H1 (cell line): Measurements from ENCODE around the gene ADCK2. TPM values are rescaled to one million over a fixed set of nuclear protein-coding genes. Genes with fewer than 3 reads are reported as not detected.
"Not testable (repeated sequence)": the region's sequence is repeated elsewhere in the genome, so short reads cannot be mapped to it uniquely, and the experiment has no call there.

Experiments
- CTCF ChIA-PET: fragments of 300-600 bp; sonication (Branson Sonifier 250); formaldehyde crosslinking; loops from one replicate; lab custom pipeline; 2021; ENCODE audit not compliant: partially characterized antibody; lab: Charles Lee
- POLR2A ChIA-PET: fragments of 300-600 bp; sonication (Branson Sonifier 250); formaldehyde crosslinking; loops from one replicate; lab custom pipeline; 2021; ENCODE audit warnings: inconsistent platforms; ENCODE audit not compliant: partially characterized antibody; lab: Charles Lee
- DNase-seq, 2 experiments: peaks; one replicate each; pipeline versions ENCODE4 v3.0.0 to v3.0.0-alpha.2; 2010 to 2022; ENCODE audit warnings: low spot score in 2 of 2, low read depth in 1 of 2, mixed read lengths in 1 of 2
- FAIRE-seq: peaks from 2 replicates; lab custom pipeline; 2011; peaks lifted over from hg19 to GRCh38; lab: Jason Lieb, UNC
- H2AFZ ChIP-seq: 2 replicates; pipeline ENCODE4 v1.8.1; 2012; ENCODE audit warnings: low read length, inconsistent platforms
- H2AK5ac ChIP-seq: 2 replicates; pipeline ENCODE4 v1.6.1; 2013; ENCODE audit warnings: low read depth, low read length
- H2BK120ac ChIP-seq: replicated peaks from 2 replicates; pipeline ENCODE3; 2013; ENCODE audit warnings: low read depth, low read length, inconsistent platforms
- H2BK12ac ChIP-seq: 2 replicates; pipeline ENCODE4 v1.6.1; 2013; ENCODE audit warnings: low read depth, low read length
- H2BK15ac ChIP-seq: 2 replicates; pipeline ENCODE4 v1.6.1; 2013; ENCODE audit warnings: low read length
- H2BK20ac ChIP-seq: 2 replicates; pipeline ENCODE4 v1.6.1; 2013; ENCODE audit warnings: low read length
- H2BK5ac ChIP-seq: 2 replicates; pipeline ENCODE4 v1.6.1; 2013; ENCODE audit warnings: low read depth, low read length
- H3K14ac ChIP-seq: 2 replicates; pipeline ENCODE4 v1.6.1; 2013; ENCODE audit warnings: inconsistent platforms; ENCODE audit not compliant: insufficient read length
- H3K18ac ChIP-seq: 2 replicates; pipeline ENCODE4 v1.6.1; 2013; ENCODE audit warnings: low read length; ENCODE audit errors: extremely low read depth
- H3K23ac ChIP-seq: 2 replicates; pipeline ENCODE4 v1.6.1; 2013; ENCODE audit warnings: inconsistent platforms; ENCODE audit not compliant: insufficient read length
- H3K23me2 ChIP-seq: 2 replicates; pipeline ENCODE4 v1.6.1; 2013; ENCODE audit warnings: low read depth, low read length
- H3K27ac ChIP-seq: 2 replicates; pipeline ENCODE4 v1.6.1; 2011; ENCODE audit warnings: low read depth, low read length, inconsistent platforms
- H3K27me3 ChIP-seq, 4 experiments: replicated peaks in 1 of 4; 1 replicate in 1 of 4; 2 replicates in 3 of 4; pipeline versions ENCODE4 v1.6.1 to v1.8.1; 2011 to 2013; ENCODE audit warnings: low read length in 3 of 4, mild to moderate bottlenecking in 3 of 4, inconsistent platforms in 2 of 4, mixed read lengths in 2 of 4, moderate library complexity in 1 of 4; ENCODE audit not compliant: control insufficient read depth in 3 of 4, insufficient read depth in 3 of 4; ENCODE audit errors: extremely low read depth in 1 of 4
- H3K36me3 ChIP-seq, 4 experiments: 2 replicates each; pipeline versions ENCODE4 v1.6.1 to v1.8.1; 2011 to 2013; ENCODE audit warnings: mild to moderate bottlenecking in 4 of 4, low read length in 3 of 4, moderate library complexity in 2 of 4, control low read depth in 1 of 4, inconsistent platforms in 1 of 4; ENCODE audit not compliant: insufficient read depth in 4 of 4, control insufficient read depth in 2 of 4
- H3K4ac ChIP-seq: replicated peaks from 2 replicates; pipeline ENCODE3; 2013; ENCODE audit warnings: low read length, low read depth, mixed read lengths, inconsistent platforms; ENCODE audit not compliant: insufficient read length
- H3K4me1 ChIP-seq, 4 experiments: replicated peaks in 1 of 4; 1 replicate in 1 of 4; 2 replicates in 3 of 4; pipeline versions ENCODE4 v1.6.1 to v1.8.1; 2011 to 2013; ENCODE audit warnings: low read length in 3 of 4, inconsistent platforms in 2 of 4, mixed read lengths in 1 of 4; ENCODE audit not compliant: insufficient read depth in 4 of 4, control insufficient read depth in 3 of 4
- H3K4me2 ChIP-seq, 2 experiments: 2 replicates each; pipeline versions ENCODE4 v1.6.1 to v1.8.1; 2011 to 2013; ENCODE audit warnings: low read depth in 2 of 2, low read length in 2 of 2, control low read depth in 1 of 2, inconsistent platforms in 1 of 2, mild to moderate bottlenecking in 1 of 2; ENCODE audit not compliant: insufficient read depth in 1 of 2
- H3K4me3 ChIP-seq, 4 experiments: fragments of 200-600, 300-600 bp in 1 of 4; sonication (generic), shearing (Covaris generic), sonication (Bioruptor Twin) in 1 of 4; 2 replicates each; pipeline versions ENCODE4 v1.5.1 to v1.8.1; 2011 to 2016; ENCODE audit warnings: low read length in 4 of 4, low read depth in 3 of 4, control low read depth in 2 of 4, inconsistent platforms in 2 of 4, mild to moderate bottlenecking in 2 of 4, mixed read lengths in 1 of 4, moderate library complexity in 1 of 4; ENCODE audit not compliant: insufficient read depth in 2 of 4; ENCODE audit errors: extremely low read depth in 1 of 4
- H3K56ac ChIP-seq: replicated peaks from 2 replicates; pipeline ENCODE3; 2013; ENCODE audit warnings: low read depth, mild to moderate bottlenecking, mixed read lengths, low read length, inconsistent platforms; ENCODE audit not compliant: insufficient read length
- H3K79me1 ChIP-seq: 2 replicates; pipeline ENCODE4 v1.6.1; 2013; ENCODE audit warnings: low read depth, low read length, control low read depth
- H3K79me2 ChIP-seq, 2 experiments: 2 replicates each; pipeline versions ENCODE4 v1.6.1 to v1.8.1; 2012 to 2013; ENCODE audit warnings: low read length in 2 of 2, mild to moderate bottlenecking in 2 of 2, inconsistent platforms in 1 of 2; ENCODE audit not compliant: insufficient read depth in 2 of 2, control insufficient read depth in 1 of 2
- H3K9ac ChIP-seq, 4 experiments: replicated peaks in 1 of 4; 1 replicate in 1 of 4; 2 replicates in 3 of 4; pipeline versions ENCODE4 v1.6.1 to v1.8.1; 2011 to 2013; ENCODE audit warnings: low read depth in 3 of 4, low read length in 3 of 4, control low read depth in 2 of 4, mild to moderate bottlenecking in 2 of 4, moderate library complexity in 2 of 4, inconsistent platforms in 1 of 4; ENCODE audit errors: extremely low read depth in 1 of 4
- H3K9me3 ChIP-seq, 2 experiments: 2 replicates each; pipeline versions ENCODE4 v1.6.1 to v1.8.1; 2012 to 2013; ENCODE audit warnings: mild to moderate bottlenecking in 2 of 2, moderate library complexity in 2 of 2, control low read depth in 1 of 2, inconsistent platforms in 1 of 2, low read depth in 1 of 2, low read length in 1 of 2, mixed read lengths in 1 of 2; ENCODE audit not compliant: insufficient read depth in 2 of 2
- H4K20me1 ChIP-seq, 2 experiments: replicated peaks in 1 of 2; 2 replicates each; pipeline versions ENCODE3 to v1.8.1; 2011 to 2013; ENCODE audit warnings: inconsistent platforms in 2 of 2, low read length in 2 of 2, mild to moderate bottlenecking in 1 of 2; ENCODE audit not compliant: insufficient read depth in 2 of 2, control insufficient read depth in 1 of 2
- H4K5ac ChIP-seq: 2 replicates; pipeline ENCODE4 v1.6.1; 2013; ENCODE audit warnings: low read length, low read depth, mixed read lengths, inconsistent platforms; ENCODE audit not compliant: insufficient read length
- H4K8ac ChIP-seq: 2 replicates; pipeline ENCODE4 v1.8.0; 2013; ENCODE audit warnings: mild to moderate bottlenecking, moderate library complexity, low read length, inconsistent platforms; ENCODE audit not compliant: insufficient read depth; ENCODE audit errors: extremely low read depth
- H4K91ac ChIP-seq: replicated peaks from 2 replicates; pipeline ENCODE3; 2013; ENCODE audit warnings: low read length, mixed read lengths, inconsistent platforms; ENCODE audit not compliant: insufficient read length
- WGBS, 2 experiments: shearing (Covaris generic) in 1 of 2; methylation state at CpG; one replicate each; pipeline versions ENCODE4 v1.1.6 to v1.1.7; 2013 to 2015; ENCODE audit warnings: low lambda C conversion rate in 2 of 2, mixed read lengths in 2 of 2, inconsistent platforms in 1 of 2, low coverage in 1 of 2, missing lambda C conversion rate in 1 of 2; ENCODE audit not compliant: insufficient replicate concordance in 2 of 2, insufficient coverage in 1 of 2, insufficient read length in 1 of 2; ENCODE audit errors: extremely low coverage in 1 of 2, missing lambda C conversion rate in 1 of 2; 5-methylcytosine and 5-hydroxymethylcytosine counted together
- polyA plus RNA-seq, 7 experiments: library from polyadenylated mRNA; depleted of rRNA in 3 of 7; stranded (reverse) in 5 of 7; unstranded in 2 of 7; fragments of >200 nt in 5 of 7; fragments of 200-250 nt in 2 of 7; gene quantifications; 1 replicate in 5 of 7; 2 replicates in 1 of 7; 4 replicates in 1 of 7; pipeline versions ENCODE4 v1.2.1 to v1.2.3, GENCODE V29; 2011 to 2013; ENCODE audit warnings: missing spikeins in 2 of 7, mixed read lengths in 2 of 7
- total RNA-seq: library from RNA; stranded (reverse); fragmentation: NEBNext Ultra II Directional; extraction: Animal tissue kit (Norgen Biotek cat#: 25700); gene quantifications from 2 replicates; pipeline ENCODE4 v1.2.1, GENCODE V29; 2021

The ADCK2 gene
- total and polyA plus RNA-seq, 2 of the 8 experiments (the other 6 are each of a cell fraction or from before 2014, with no cell fraction given): 6.9 to 11.7 TPM

GRCh38 chr7:140693849-140694248 is 21.1 kb downstream of the ADCK2 start:
- not testable (repeated sequence) for H4K20me1 ChIP-seq, H3K79me1 ChIP-seq, H2BK120ac ChIP-seq, H2BK15ac ChIP-seq, H3K14ac ChIP-seq, H4K91ac ChIP-seq, H3K23me2 ChIP-seq, H3K18ac ChIP-seq, H3K9ac ChIP-seq, H3K4me2 ChIP-seq, H3K4me3 ChIP-seq, FAIRE-seq, H3K9me3 ChIP-seq, H4K8ac ChIP-seq, H3K23ac ChIP-seq, H3K27ac ChIP-seq, H2BK20ac ChIP-seq, H2AK5ac ChIP-seq, H3K56ac ChIP-seq, H4K5ac ChIP-seq, H2BK12ac ChIP-seq, H2AFZ ChIP-seq, H3K36me3 ChIP-seq, H2BK5ac ChIP-seq, H3K4me1 ChIP-seq, H3K27me3 ChIP-seq, DNase-seq, H3K4ac ChIP-seq
- ChIA-PET CTCF (interaction anchor here (0.9 to 4.9 kb wide), 2 partner anchors 18 to 40 kb away, joined by 3 to 22 read pairs; no protein-coding TSS in a partner anchor), POLR2A (interaction anchor here (1.2 to 2.2 kb wide), 2 partner anchors 15 to 74 kb away, joined by 3 to 4 read pairs; no protein-coding TSS in a partner anchor)
- peaks cover 0 to 13% of the 10 kb centered on the region in 2 experiments; a peak in 2 of 4 replicates for H3K79me2 ChIP-seq
- 82% methylated on average over 10 of the region's 10 CpGs; no CpG with 5 or more reads in 1 of the 2 experiments for WGBS, 2 experiments
